GM12892 (cell line): ENCODE measurements around the gene MARCHF10.

ENCODE experiments used
- POLR2A ChIP-seq: IDR thresholded peaks from 2 replicates; pipeline ENCODE4 v1.6.1; 2011; ENCODE audit warnings: low read depth, low read length, control low read depth
- POLR2AphosphoS5 ChIP-seq: IDR thresholded peaks from 2 replicates; pipeline ENCODE4 v1.6.1; 2011; ENCODE audit warnings: low read depth, low read length, control low read depth
- TAF1 ChIP-seq: IDR thresholded peaks from 2 replicates; pipeline ENCODE4 v1.6.1; 2011; ENCODE audit warnings: low read depth, mild to moderate bottlenecking, control low read depth, low read length, borderline replicate concordance

GRCh38 chr17:62657145-62657665, 150.9 kb downstream of the MARCHF10 start:
- TF ChIP-seq TAF1: no peak
- TF ChIP-seq POLR2A: no peak
- no peak for TF ChIP-seq POLR2AphosphoS5
